Activated CD4-positive, alpha-beta T cell treated with anti-CD3 and anti-CD28 coated beads for 1 hour (primary cell): Measurements from ENCODE around the gene MVD.

Experiments used
- DNase-seq: peaks from one replicate; pipeline ENCODE4 v3.0.0-alpha.2; 2020

Gene MVD

GRCh38 chr16:88653596-88654362 is 9.1 kb downstream of the MVD start:
- DNase-seq, result no peak

- no peak for DNase-seq
Measured at GRCh38 chr16:88653101-88653500, 9.8 kb downstream of the MVD start.

DNA sequence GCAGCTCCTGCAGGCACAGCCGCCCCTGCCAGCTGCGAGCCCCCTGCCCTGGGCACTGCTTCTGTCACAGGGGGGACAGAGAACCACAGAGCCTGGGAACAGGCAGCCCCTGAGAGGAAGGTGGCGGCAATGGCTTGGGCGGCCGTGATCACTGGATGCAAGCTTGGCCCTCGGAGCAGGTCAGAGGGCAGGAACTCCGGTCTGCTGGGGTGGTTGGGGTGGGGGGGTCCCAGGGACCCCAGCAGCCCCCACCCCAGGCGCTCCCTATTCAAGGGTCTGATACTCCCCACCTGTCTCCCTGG is 10.2 kb downstream of the MVD start:
- no peak for DNase-seq

DNA sequence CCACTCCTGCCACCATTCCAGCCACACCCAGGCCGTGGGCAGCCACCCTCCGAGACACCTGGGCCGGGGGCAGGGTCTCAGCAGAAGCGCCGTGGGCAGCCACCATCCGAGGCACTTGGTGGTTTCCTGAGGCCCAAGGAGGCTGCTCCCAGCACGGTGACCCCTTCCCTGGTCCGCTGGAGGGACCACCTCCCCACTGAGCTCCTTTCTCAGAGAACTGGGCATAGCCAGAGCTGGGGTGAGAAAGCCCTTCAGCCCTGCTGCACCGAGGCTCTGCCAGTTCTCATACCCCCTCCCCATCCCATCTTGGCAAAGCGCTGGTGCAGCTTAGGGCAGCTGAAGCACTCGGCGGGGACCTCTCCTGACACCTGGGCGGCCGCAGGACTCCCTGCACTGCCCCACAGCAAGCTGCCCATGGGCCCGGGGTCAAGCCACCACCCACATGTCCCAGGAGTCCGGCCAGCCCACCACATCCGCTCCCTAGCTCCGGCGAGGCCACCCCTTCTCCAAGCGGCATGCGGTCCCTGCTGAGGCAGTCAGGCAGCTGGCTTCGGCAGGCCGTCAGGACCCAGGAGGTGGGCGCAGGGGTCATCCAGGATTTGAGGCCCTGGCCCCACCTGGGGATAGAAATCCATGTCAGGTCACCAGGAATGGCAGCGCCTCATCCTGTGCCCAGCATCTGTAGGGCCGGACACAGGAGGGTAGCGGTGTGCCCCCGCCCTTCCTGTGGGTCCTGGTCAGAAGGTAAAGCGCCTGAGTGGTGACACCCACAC is 10.7 kb downstream of the MVD start:
- no peak for DNase-seq

DNA sequence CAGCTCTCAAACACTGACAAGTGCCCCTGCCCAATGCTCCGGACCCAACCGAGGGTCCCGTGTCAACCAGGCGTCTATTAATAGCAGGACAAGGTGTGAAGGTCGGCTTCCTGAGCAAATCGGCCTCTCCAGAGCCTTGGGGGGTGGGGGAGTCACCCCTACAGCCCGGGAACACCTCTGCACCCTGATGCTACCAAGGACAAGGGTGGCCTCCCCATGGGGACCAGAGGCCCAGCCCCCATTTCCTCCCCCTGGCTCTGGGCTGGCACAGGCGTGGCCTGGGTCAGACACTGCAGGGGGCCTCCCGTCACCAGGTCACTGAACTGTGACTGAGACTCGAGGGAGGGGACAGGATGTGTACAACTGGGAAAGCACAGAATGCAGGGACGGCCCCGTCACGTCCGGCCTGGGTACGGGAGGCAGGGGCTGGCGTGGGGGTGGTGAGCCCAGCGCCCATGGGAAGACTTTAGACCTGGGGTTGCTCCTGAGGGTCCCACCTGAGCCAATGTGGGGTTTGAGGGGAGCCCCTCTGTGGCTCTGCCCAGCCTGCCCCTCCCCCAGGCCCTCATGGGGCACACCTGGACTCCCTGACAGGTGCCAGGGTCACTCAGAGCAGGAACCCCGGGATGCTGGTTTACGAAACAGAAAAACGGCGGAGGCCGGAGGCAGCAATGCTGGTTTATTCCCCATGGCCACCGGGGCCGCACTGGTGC is 11.5 kb downstream of the MVD start:
- DNase-seq, result peak; percentile 38

DNA sequence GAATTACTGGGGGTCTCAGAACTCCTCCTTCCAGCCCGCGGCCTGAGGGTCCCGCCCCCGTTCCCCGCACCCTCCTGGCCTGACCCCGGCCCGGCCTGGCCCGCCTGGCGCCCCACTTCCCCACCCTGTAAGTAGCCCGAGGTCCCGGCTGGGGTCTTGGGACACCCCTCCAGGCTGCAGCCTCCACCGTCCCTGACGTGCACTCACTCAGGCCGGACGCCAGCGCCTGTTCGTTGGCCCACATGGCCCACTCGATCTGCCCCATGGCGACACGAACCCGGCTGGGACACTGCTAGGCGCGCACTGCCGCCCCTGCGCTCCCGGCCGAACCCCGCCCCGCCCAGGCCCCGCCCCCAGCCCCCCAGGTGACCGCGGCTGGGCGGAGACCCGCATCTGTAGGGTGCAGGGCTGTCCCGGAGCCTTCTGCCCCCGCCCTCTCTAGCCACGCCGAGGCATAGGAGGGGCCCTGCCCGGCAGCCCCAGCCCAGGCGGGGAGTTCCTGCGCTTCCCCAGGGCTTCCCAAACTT is 12.1 kb downstream of the MVD start, which contains the start of gene CYBA:
TSS of gene CYBA (minus strand) at position 305 of the 527 bp plus-strand sequence. CDS start at position 265, 40 bp downstream.
- DNase-seq, result peak; percentile 65

GRCh38 chr16:88649924-88650748 is 12.8 kb downstream of the MVD start:
- no peak for DNase-seq

DNA sequence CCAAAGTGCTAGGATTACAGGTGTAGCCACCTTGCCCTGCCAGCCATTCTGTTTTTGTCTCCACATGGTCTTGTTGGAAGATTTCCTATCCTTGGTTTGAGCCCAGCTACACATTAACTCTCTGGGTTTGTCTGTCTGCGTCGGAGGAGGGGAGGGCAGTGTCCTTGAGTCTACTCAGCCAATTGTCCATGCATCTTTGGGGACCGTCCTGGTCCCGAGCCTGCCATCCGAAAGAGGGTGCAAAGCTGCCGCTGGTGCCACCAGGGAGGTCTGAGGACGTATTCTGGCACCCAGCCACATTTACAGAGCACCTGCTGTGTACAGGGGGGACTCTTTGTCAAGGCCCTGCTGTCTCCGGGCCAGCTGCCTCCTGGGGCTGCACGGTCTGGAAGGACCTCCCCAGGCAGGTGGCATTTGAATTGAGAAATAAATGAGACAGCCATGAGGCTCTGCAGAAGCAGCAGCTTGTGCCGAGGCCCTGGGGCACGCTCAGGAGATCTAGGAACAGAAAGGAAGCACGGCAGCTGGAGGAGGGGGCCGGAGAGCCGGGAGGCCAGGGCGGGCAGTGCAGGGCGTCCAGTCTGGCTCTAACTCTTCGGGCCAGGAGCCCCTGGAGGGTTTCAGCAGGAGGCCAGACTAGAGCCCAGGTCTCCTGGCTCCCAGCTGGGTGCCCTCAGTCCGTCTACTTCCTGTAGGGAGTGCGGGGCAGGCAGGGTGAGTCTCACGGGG is 13.5 kb downstream of the MVD start:
- no peak for DNase-seq

DNA sequence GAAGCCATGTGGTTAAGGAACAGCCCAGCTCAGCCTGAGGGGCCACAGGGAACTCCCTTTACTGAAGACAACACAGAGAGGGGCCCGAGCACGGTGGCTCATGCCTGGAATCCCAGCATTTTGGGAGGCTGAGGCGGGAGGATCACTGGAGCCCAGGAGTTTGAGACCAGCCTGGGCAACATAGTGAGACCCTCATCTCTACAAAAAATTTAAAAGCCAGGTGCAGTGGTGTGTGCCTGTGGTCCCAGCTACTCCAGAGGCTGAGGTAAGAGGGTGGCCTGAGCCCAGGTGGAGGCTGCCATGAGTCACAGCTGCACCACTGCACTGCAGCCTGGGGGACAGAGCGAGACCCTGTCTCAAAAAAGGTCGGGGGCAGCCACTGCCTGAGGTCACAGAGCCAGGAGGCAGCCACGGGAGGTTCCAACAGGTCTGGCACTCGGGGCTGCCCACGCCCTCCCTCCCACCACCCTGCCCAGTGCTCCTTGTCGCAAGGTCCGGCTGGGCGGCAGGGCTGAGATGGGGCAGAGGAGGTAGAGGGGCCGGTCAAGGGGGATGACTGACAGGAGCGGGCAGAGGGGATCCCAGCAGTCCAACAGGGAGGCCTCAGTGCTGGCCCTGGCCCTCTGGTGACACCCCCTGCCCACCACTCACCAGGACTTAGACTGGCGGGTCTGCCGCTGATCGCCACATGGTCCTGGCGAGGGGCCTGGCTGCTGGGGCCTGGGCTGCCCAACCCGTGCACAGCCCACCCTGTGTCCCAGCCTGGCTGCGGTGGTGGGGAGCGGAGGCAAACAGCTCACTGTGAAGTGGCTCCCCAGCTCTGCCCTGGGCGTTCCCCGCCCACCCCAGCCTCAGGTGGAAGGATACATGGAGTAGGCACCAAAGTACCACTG is 15.5 kb downstream of the MVD start:
- no peak for DNase-seq

DNA sequence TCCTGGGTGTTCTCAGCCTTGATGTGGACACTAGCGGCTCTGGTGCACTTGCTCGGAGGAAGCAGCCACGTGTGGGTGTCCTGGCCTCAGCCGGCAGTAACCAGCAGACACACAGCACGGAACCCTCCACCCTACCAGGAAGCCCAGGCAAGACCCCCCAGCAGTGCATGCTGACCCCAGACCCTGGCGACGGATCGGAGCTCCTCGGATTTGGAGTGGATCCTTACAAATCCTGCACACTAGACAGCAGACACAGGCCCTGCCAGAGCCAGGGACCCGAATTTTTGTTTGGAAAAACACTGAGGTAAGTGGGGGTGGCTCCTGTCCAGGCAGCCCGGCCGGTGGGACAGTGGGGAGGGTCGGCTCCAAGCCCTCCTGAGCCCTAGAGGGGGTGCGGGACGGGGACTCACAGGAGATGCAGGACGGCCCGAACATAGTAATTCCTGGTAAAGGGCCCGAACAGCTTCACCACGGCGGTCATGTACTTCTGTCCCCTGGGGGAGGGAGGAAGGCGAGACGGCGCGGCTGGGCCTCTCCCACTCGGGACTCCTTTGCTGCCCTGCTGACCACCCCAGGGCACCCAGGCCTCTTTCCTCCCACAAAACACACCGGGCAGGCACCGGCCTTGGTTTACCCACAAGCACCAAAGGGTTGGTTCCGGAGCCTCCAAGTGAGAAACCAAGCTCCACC is 16.4 kb downstream of the MVD start:
- no peak for DNase-seq

GRCh38 chr16:88645941-88646340 is 16.9 kb downstream of the MVD start:
- no peak for DNase-seq

GRCh38 chr16:88645455-88645854 is 17.4 kb downstream of the MVD start:
- no peak for DNase-seq

DNA sequence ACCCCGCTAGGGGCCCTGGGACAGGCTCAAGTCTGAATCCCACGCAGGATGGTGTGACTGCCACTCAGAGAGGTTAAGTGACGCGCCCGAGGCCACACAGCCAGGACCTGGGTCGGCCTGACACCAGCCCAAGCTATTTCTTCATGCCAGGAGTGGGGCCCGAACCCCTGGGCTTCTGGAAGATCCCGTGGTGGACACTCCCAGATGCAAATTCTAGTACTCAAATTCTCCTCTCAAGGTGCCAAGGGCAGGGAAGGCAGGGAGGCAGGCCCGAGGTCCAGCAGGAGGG is 19.3 kb downstream of the MVD start:
- DNase-seq, result no peak

DNA sequence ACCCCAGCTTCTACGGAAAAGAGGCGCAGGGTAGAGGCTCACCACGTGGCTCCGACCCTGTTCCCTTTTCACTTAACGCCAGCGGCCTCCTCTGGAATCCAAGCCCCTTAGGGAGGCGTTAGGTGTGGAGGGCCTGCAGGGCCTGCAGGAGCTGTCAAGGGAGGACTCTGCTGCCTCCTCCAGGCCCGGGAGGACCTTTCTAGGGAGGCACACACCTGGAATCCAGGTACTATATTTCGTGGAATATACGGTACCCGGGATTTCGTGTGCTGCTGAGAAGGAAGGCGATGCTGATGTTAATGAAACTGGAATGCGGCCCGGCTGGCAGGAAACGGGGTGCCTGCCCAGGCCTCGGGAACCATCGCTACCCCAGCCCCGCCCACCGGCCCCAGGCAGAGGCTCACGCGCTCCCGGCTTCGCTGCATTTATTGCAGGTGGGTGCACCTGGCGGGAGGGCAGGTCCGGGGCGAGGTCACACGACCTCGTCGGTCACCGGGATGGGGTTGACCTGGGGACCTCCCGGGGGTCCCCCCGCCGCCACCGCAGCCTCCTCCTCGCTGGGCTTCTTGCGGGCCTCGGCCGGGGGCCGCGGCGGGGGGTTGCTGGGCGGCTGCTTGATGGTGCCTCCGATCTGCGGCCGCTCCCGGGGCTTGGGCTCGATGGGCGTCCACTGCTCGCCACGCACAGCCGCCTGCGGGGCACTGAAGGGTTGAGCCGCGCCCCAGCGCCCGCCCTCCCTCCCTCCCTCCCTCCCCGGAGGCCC is 19.8 kb downstream of the MVD start:
- DNase-seq, result no peak

DNA sequence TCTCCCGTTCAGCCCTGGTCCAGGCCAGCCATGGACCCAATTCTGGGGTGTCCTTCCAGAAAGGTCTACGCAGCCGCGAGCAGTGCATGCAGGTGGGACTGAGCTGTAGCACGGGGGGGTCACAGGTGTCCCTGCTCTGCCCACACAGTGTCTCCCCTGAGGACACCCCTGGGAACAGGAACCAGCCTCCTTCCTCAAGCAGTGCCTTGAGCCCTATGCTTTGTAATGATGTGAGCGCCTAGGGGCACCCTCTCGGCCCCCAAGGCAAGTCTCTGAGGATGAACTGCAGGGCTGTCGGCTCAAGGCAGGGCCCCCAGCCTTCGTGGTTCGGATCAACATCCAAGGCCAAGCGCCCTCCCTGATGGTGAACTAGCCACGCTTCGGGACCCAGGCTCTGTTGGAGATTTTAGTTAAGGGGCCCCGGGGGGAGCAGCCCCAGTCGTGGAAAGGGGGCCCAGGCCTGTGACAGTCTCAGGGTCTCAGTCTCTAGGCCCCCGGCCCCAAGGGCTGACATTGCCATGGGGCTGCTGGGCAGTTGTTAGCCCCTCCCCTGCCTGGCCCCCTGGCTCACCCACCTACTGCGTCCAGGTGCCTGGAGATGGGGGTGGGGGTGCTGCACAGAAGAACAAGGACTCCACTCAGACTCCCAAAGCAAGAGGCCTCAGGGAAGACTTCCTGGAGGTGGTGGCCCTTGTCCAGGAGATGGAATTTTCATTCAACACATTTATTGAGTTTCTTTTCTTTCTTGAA is 22.2 kb downstream of the MVD start:
- no peak for DNase-seq

DNA sequence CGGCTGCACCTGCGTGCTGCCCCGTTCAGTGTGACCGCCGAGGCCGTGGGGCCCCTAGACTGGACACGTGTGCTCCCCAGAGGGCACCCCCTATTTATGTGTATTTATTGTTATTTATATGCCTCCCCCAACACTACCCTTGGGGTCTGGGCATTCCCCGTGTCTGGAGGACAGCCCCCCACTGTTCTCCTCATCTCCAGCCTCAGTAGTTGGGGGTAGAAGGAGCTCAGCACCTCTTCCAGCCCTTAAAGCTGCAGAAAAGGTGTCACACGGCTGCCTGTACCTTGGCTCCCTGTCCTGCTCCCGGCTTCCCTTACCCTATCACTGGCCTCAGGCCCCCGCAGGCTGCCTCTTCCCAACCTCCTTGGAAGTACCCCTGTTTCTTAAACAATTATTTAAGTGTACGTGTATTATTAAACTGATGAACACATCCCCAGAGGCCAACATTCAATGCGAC is 22.8 kb downstream of the MVD start:
- no peak for DNase-seq

- no peak for DNase-seq
Measured at GRCh38 chr16:88639231-88640038, 23.5 kb downstream of the MVD start.
